Testis (tissue), 2 donors: ENCODE data around the gene LRRC56.

Experiments used
- CTCF ChIP-seq, 3 experiments: fragments of 450-650 bp in 2 of 3; fragments of 200-600 bp in 1 of 3; sonication (generic) in 1 of 3; IDR thresholded peaks; one replicate each; pipeline ENCODE4 v1.5.1; 2016 to 2019; ENCODE audit warnings: antibody characterized with exemption in 3 of 3, mild to moderate bottlenecking in 2 of 3, moderate library complexity in 1 of 3
- POLR2A ChIP-seq: fragments of 450-650 bp; IDR thresholded peaks from one replicate; pipeline ENCODE4 v1.6.1; 2017; ENCODE audit warnings: antibody characterized with exemption, mild to moderate bottlenecking, moderate library complexity

GRCh38 chr11:595400-595799, 58.1 kb downstream of the LRRC56 start:
- TF ChIP-seq CTCF (IDR thresholded peaks at IDR 0.05) = no peak
- no peak for TF ChIP-seq POLR2A
